Body of pancreas (tissue), 4 donors: ENCODE data around the gene BACE1.

Experiments used
- POLR2A ChIP-seq, 3 donors: fragments of 450-650 bp; IDR thresholded peaks; one replicate each; pipeline ENCODE4 v1.6.1; 2016; ENCODE audit warnings: antibody characterized with exemption in 3 of 3, mild to moderate bottlenecking in 2 of 3
- TF ChIP-seq, protein P1 (sequence below), 7 experiments: fragments of 450-650 bp in 4 of 7; fragments of 200-600 bp in 3 of 7; sonication (generic) in 3 of 7; IDR thresholded peaks; one replicate each; pipeline ENCODE4 v1.5.1; 2016 to 2019; ENCODE audit warnings: antibody characterized with exemption in 7 of 7

DNA sequence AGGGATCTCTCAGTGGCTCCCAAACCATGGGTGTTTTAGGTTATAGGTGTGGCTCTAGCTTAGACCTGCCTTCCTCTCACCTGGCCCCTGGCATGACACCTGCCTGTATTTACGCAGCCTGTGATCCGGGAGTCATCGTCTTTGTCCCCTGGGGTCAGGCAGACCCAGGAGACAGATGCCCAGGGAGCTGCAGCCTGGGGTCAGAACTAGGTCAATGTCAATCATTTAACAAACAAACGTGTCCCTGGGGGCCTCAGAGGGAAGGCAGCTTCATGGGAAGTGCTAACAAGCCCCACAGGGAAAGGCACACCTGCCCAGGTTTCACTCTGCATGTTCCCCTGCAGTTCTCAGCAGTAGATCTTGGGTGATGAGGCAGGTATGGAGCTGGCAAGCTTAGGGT lies 13.0 kb downstream of the BACE1 start:
- TF ChIP-seq, protein P1, sequence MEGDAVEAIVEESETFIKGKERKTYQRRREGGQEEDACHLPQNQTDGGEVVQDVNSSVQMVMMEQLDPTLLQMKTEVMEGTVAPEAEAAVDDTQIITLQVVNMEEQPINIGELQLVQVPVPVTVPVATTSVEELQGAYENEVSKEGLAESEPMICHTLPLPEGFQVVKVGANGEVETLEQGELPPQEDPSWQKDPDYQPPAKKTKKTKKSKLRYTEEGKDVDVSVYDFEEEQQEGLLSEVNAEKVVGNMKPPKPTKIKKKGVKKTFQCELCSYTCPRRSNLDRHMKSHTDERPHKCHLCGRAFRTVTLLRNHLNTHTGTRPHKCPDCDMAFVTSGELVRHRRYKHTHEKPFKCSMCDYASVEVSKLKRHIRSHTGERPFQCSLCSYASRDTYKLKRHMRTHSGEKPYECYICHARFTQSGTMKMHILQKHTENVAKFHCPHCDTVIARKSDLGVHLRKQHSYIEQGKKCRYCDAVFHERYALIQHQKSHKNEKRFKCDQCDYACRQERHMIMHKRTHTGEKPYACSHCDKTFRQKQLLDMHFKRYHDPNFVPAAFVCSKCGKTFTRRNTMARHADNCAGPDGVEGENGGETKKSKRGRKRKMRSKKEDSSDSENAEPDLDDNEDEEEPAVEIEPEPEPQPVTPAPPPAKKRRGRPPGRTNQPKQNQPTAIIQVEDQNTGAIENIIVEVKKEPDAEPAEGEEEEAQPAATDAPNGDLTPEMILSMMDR (IDR thresholded peaks at IDR 0.05) = no peak
- TF ChIP-seq POLR2A (IDR thresholded peaks at IDR 0.05) = no peak
